Activated CD4-positive, alpha-beta T cell treated with anti-CD3 and anti-CD28 coated beads for 36 hours (primary cell): ENCODE measurements around the gene HPS3. TPM values are rescaled to one million over a fixed set of nuclear protein-coding genes. Genes with fewer than 3 reads are reported as not detected.
"Not testable (repeated sequence)": the region's sequence is repeated elsewhere in the genome, so short reads cannot be mapped to it uniquely, and the experiment has no call there.

Experiments
- ATAC-seq: fragments of 200-7000 bp; cut with Tn5 transposase; one replicate; pipeline ENCODE4 v1.10.0; 2021; ENCODE audit warnings: mild to moderate bottlenecking, moderate library complexity
- CTCF ChIA-PET: fragments of 350-600 bp; sonication (Branson Sonifier 250); formaldehyde crosslinking; loops from one replicate; lab custom pipeline; 2021; ENCODE audit warnings: antibody characterized with exemption; lab: Charles Lee
- POLR2A ChIA-PET: fragments of 350-600 bp; sonication (Branson Sonifier 250); formaldehyde crosslinking; loops from one replicate; lab custom pipeline; 2021; ENCODE audit warnings: antibody characterized with exemption, inconsistent platforms; lab: Charles Lee
- DNase-seq: peaks from one replicate; pipeline ENCODE4 v3.0.0-alpha.2; 2020
- H3K27ac Mint-ChIP-seq: one replicate; pipeline ENCODE4 v1.8.0; 2021; ENCODE audit warnings: mixed read lengths
- H3K27me3 Mint-ChIP-seq: one replicate; pipeline ENCODE4 v1.8.0; 2021; ENCODE audit warnings: mixed read lengths
- H3K36me3 Mint-ChIP-seq: one replicate; pipeline ENCODE4 v1.8.0; 2021; ENCODE audit warnings: low read depth, mixed read lengths
- H3K4me1 Mint-ChIP-seq: one replicate; pipeline ENCODE4 v1.8.0; 2021; ENCODE audit warnings: mixed read lengths
- H3K4me3 Mint-ChIP-seq: one replicate; pipeline ENCODE4 v1.8.0; 2021; ENCODE audit warnings: mild to moderate bottlenecking, moderate library complexity, mixed read lengths
- H3K9me3 Mint-ChIP-seq: one replicate; pipeline ENCODE4 v1.8.0; 2021; ENCODE audit warnings: low read depth, mixed read lengths
- intact Hi-C, 2 experiments: fragments of 100-400 bp; cut with DNase I in 1 of 2; cut with micrococcal nuclease in 1 of 2; formaldehyde crosslinking; loops; one replicate each; pipeline versions ENCODE4 v1.14.2 to v1.15.1; 2022 to 2024; cut with DNase I, micrococcal nuclease
- total RNA-seq, 2 experiments: library from RNA; stranded (reverse); gene quantifications; one replicate each; pipeline ENCODE4 v1.2.3, GENCODE V29; 2021

The HPS3 gene
- total RNA-seq, 2 experiments from 2014 or later, result 18.0 to 20.2 TPM

GRCh38 chr3:149214702-149215101 lies 85.3 kb downstream of the HPS3 start:
- no peak for DNase-seq
- H3K9me3 Mint-ChIP-seq, result no peaks in the 10 kb centered on the region
- intact Hi-C loops, result no loop called here
- no peak overlapping the region for H3K27ac Mint-ChIP-seq
- H3K36me3 Mint-ChIP-seq, result no peaks in the 10 kb centered on the region
- H3K4me3 Mint-ChIP-seq, result no peak overlapping the region
- POLR2A ChIA-PET, result no interaction called here
- CTCF ChIA-PET, result no interaction called here
- ATAC-seq, result no peak
- peaks cover 3% of the 10 kb centered on the region for H3K27me3 Mint-ChIP-seq
- no peaks in the 10 kb centered on the region for H3K4me1 Mint-ChIP-seq

- DNase-seq, result no peak
- Mint-ChIP-seq H3K9me3 (no peaks in the 10 kb centered on the region), H3K36me3 (no peaks in the 10 kb centered on the region), H3K27me3 (peaks cover 3% of the 10 kb centered on the region), H3K4me1 (no peaks in the 10 kb centered on the region), H3K27ac (no peak overlapping the region), H3K4me3 (no peak overlapping the region)
- ChIA-PET POLR2A (no interaction called here), CTCF (interaction anchor here (1.5 kb wide), 1 partner anchor 10 kb away, joined by 4 read pairs; no protein-coding TSS in a partner anchor)
- intact Hi-C loops, result no loop called here
- no peak for ATAC-seq
Observed at GRCh38 chr3:149215515-149215914, 86.1 kb downstream of the HPS3 start.

GRCh38 chr3:149216193-149216869 lies 86.9 kb downstream of the HPS3 start:
- intact Hi-C loops, result no loop called here
- ATAC-seq, result no peak
- Mint-ChIP-seq H3K36me3 (no peaks in the 10 kb centered on the region), H3K27ac (no peak overlapping the region), H3K27me3 (peaks cover 3% of the 10 kb centered on the region), H3K4me3 (no peak overlapping the region), H3K4me1 (no peaks in the 10 kb centered on the region), H3K9me3 (no peaks in the 10 kb centered on the region)
- ChIA-PET POLR2A (no interaction called here), CTCF (interaction anchor here (0.6 to 1.5 kb wide), 2 partner anchors 9 to 13 kb away, joined by 4 read pairs; no protein-coding TSS in a partner anchor)
- DNase-seq, result no peak

DNA sequence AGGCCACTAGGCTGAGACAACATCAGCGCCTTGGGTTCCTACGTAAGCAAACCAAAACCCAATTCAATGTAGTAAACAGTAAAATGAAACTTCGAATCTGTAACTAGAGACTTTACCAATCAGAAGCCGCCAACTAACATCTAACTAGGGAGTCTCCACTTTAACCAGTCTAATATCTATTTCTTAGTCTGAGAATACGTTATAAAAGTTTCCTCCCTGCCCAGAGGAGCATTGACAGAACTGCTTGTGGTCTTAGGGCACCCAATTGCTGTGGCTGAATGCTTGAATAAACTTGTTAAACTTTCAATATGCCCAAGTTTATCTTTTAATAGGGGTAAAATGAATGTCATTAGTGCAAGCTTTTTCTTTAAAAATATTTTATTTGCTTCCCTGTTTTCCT lies 87.9 kb downstream of the HPS3 start:
- Mint-ChIP-seq H3K4me1 (no peaks in the 10 kb centered on the region), H3K27ac (no peak overlapping the region), H3K9me3 (no peaks in the 10 kb centered on the region), H3K27me3 (peaks cover 3% of the 10 kb centered on the region), H3K4me3 (no peak overlapping the region), H3K36me3 (no peaks in the 10 kb centered on the region)
- intact Hi-C loops, result no loop called here
- DNase-seq, result no peak
- ChIA-PET POLR2A (no interaction called here), CTCF (interaction anchor here (1.1 kb wide), 1 partner anchor 97 kb away, joined by 5 read pairs; no protein-coding TSS in a partner anchor)
- no peak for ATAC-seq

GRCh38 chr3:149219380-149220121 lies 90.1 kb downstream of the HPS3 start:
- intact Hi-C loops, POLR2A ChIA-PET, ATAC-seq: not testable (repeated sequence)

GRCh38 chr3:149221783-149222517 lies 92.5 kb downstream of the HPS3 start, which contains the start of gene CP:
TSS of gene CP (minus strand) at chr3:149221829. CDS start at chr3:149221792, 37 bp downstream.
- Mint-ChIP-seq H3K36me3 (no peaks in the 10 kb centered on the region), H3K27me3 (peaks cover 7% of the 10 kb centered on the region), H3K4me1 (peaks cover 21% of the 10 kb centered on the region), H3K9me3 (no peaks in the 10 kb centered on the region), H3K27ac (no peak within 1 kb of the TSS), H3K4me3 (no peak within 1 kb of the TSS)
- intact Hi-C loops, result no loop called here
- ATAC-seq (no peak), DNase-seq (no peak)
- ChIA-PET POLR2A (no interaction called here), CTCF (no interaction called here)

More at GRCh38 chr3:149219380-149220121, 90.1 kb downstream of the HPS3 start:
- not testable (repeated sequence) for DNase-seq, H3K27ac Mint-ChIP-seq, H3K9me3 Mint-ChIP-seq, H3K36me3 Mint-ChIP-seq, H3K4me3 Mint-ChIP-seq, H3K4me1 Mint-ChIP-seq, H3K27me3 Mint-ChIP-seq
- CTCF ChIA-PET, result interaction anchor here (0.6 kb wide), 1 partner anchor 60 kb away, joined by 3 read pairs; no protein-coding TSS in a partner anchor

Other genes with a start within 250 kb of the HPS3 start
- 10 to 100 TPM; 13.3 to 14.0 TPM for gene GYG1, start 138.1 kb upstream of the HPS3 start, total RNA-seq
- 10 to 100 TPM; 19.0 to 20.5 TPM for gene HLTF, start 43.1 kb upstream of the HPS3 start, total RNA-seq
- not detected for gene CP, start 92.2 kb downstream of the HPS3 start, total RNA-seq
- not detected for gene TM4SF18, start 204.0 kb downstream of the HPS3 start, total RNA-seq
- gene TM4SF1, start 248.0 kb downstream of the HPS3 start, total RNA-seq, result not detected